ENCODE measurements around the gene INPP5B. TPM values are rescaled to one million over a fixed set of nuclear protein-coding genes. Genes with fewer than 3 reads are reported as not detected.

The INPP5B gene
- total RNA-seq, 1 donor from 2014 or later: 21.2 TPM

DNA sequence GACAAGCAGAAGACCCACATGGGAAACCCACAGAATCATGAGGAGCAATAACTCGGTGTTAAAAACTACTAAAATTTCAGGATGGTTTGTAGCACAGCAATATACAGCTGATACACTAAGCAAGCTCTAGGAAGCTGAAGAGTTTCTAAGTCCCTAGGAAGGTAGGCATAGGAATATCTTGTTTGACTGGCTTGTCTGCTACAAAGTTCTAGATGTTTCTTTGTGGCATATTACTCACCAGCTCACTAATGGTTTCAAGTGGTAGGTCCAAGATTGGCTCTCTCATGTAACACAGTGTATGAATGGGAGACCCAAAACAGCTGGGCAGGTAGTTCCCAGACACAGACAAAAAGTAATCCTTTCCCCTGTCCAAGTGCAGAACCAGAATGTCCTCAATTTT, 74.2 kb downstream of the INPP5B start:
- Mint-ChIP-seq H3K27ac (ENCODE audit: unreplicated experiment) (no peak overlapping the region), H3K4me3 (ENCODE audit: unreplicated experiment) (no peak overlapping the region), H3K4me1 (ENCODE audit: low read depth) (peaks cover 5% of the 10 kb centered on the region), H3K27me3 (ENCODE audit: low read depth) (no peaks in the 10 kb centered on the region), H3K9me3 (ENCODE audit: low read depth) (no peaks in the 10 kb centered on the region), H3K36me3 (ENCODE audit: low read depth) (peaks cover 42% of the 10 kb centered on the region)
- TF ChIP-seq, protein P1, sequence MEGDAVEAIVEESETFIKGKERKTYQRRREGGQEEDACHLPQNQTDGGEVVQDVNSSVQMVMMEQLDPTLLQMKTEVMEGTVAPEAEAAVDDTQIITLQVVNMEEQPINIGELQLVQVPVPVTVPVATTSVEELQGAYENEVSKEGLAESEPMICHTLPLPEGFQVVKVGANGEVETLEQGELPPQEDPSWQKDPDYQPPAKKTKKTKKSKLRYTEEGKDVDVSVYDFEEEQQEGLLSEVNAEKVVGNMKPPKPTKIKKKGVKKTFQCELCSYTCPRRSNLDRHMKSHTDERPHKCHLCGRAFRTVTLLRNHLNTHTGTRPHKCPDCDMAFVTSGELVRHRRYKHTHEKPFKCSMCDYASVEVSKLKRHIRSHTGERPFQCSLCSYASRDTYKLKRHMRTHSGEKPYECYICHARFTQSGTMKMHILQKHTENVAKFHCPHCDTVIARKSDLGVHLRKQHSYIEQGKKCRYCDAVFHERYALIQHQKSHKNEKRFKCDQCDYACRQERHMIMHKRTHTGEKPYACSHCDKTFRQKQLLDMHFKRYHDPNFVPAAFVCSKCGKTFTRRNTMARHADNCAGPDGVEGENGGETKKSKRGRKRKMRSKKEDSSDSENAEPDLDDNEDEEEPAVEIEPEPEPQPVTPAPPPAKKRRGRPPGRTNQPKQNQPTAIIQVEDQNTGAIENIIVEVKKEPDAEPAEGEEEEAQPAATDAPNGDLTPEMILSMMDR (IDR thresholded peaks at IDR 0.05): no peak
- no peak for DNase-seq (ENCODE audit: low spot score)

DNA sequence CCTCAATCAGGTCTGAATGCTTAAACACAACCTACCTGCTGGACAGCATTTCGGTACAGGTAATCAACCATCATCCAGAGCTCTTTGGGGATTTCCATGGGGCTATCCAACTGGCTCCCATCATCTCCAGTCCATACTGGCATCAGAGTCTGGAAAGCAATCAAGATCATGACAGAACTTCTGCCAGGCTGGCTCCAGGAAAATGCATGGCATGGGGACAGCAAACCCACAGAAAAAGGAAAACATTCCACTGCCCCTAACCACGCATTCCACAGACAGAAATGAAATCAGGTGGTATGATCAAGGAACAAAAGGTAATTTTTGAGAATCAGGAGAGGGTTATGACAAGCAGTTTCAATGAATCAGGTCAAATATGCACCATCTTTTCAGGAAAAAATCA, 78.4 kb downstream of the INPP5B start:
- Mint-ChIP-seq H3K4me3 (ENCODE audit: unreplicated experiment) (no peak overlapping the region), H3K27ac (ENCODE audit: unreplicated experiment) (peak overlapping the region; percentile 73), H3K4me1 (ENCODE audit: low read depth) (peaks cover 9% of the 10 kb centered on the region), H3K9me3 (ENCODE audit: low read depth) (no peaks in the 10 kb centered on the region), H3K36me3 (ENCODE audit: low read depth) (peaks cover 44% of the 10 kb centered on the region), H3K27me3 (ENCODE audit: low read depth) (no peaks in the 10 kb centered on the region)
- no peak for DNase-seq (ENCODE audit: low spot score)
- TF ChIP-seq, protein P1 (IDR thresholded peaks at IDR 0.05): no peak

DNA sequence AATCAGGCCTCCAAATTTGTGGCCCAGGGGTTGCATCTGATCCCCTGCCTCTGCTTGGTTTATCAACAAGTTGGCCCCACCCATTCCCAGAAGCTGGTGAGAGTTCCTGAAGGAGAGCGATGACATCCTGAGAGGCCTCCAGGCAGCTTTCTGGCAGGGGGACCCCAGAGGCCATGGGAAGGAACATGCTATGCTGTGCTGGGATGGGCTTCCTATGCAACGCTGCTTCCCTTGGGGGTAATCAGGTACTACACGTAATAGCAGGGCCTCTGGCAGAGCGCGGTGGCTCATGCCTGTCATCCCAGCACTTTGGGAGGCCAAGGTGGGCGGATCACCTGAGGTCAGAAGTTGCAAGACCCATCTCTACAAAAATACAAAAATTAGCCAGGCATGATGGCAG, 79.1 kb downstream of the INPP5B start:
- Mint-ChIP-seq H3K4me3 (ENCODE audit: unreplicated experiment) (no peak overlapping the region), H3K27ac (ENCODE audit: unreplicated experiment) (no peak overlapping the region), H3K4me1 (ENCODE audit: low read depth) (peaks cover 9% of the 10 kb centered on the region), H3K36me3 (ENCODE audit: low read depth) (peaks cover 39% of the 10 kb centered on the region), H3K9me3 (ENCODE audit: low read depth) (no peaks in the 10 kb centered on the region), H3K27me3 (ENCODE audit: low read depth) (no peaks in the 10 kb centered on the region)
- TF ChIP-seq, protein P1 (IDR thresholded peaks at IDR 0.05): no peak
- DNase-seq (ENCODE audit: low spot score): no peak

DNA sequence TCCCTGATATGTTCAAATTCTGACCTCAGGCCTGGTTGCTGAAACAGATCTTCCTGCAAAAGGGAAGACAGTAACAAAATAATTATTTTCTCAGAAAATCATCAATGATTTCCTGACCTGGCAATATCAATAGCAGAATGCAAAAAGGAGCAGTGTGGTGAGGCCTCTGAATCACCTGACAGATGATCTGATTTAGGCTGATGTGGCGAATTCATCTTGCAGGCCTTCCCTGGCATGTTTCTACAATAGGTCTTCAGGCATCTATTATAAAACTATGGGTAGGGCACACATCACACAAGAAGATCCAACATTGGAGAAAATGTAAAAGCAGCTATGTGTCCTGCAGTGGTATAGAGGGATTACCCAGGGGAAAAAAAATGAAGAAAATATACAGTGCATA, 80.4 kb downstream of the INPP5B start:
- peaks cover 37% of the 10 kb centered on the region for H3K36me3 Mint-ChIP-seq (ENCODE audit: low read depth)
- H3K27me3 Mint-ChIP-seq (ENCODE audit: low read depth): no peaks in the 10 kb centered on the region
- TF ChIP-seq, protein P1 (IDR thresholded peaks at IDR 0.05): no peak
- no peak overlapping the region for H3K27ac Mint-ChIP-seq (ENCODE audit: unreplicated experiment)
- DNase-seq (ENCODE audit: low spot score): no peak
- no peaks in the 10 kb centered on the region for H3K9me3 Mint-ChIP-seq (ENCODE audit: low read depth)
- no peak overlapping the region for H3K4me3 Mint-ChIP-seq (ENCODE audit: unreplicated experiment)
- peaks cover 9% of the 10 kb centered on the region for H3K4me1 Mint-ChIP-seq (ENCODE audit: low read depth)

DNA sequence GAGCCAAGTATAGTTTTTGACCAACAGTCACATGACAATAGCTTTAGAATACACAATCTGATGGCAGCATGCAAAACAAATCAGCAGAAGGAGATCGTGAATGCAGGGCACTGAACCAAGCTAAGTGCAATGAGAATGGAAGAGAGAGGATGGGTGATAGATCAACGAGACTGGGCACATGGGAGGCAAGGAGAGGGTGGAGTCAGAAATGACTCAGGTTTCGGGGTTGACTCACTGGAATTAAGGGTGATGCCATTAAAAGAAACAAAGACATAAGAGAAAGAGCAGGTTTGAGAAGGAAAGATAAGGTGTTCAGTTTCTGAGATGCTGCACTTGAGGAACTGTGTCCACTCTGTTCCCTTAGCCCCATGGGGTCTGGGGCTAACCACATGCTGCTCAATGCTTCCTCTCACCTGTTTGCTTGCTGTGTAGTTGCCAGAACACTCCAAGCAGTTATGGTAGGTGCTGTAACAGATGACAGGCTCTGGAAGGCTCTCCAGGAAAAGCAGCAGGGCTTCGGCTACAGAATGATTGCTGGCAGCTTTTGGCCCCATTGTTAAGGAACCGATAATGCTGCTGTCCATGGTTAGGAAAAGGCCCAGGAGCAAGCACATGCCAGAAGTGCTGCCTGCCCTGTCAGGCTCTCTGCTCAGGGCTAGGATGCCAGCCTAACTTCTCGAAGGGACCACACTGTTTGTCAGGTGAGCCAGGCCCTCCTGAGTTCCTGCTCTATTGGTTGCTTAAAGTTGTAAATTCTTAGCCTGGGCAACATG, 81.3 kb downstream of the INPP5B start:
- Mint-ChIP-seq H3K4me1 (ENCODE audit: low read depth) (peaks cover 11% of the 10 kb centered on the region), H3K36me3 (ENCODE audit: low read depth) (peaks cover 36% of the 10 kb centered on the region), H3K4me3 (ENCODE audit: unreplicated experiment) (no peak overlapping the region), H3K27ac (ENCODE audit: unreplicated experiment) (peak overlapping the region; percentile 49), H3K27me3 (ENCODE audit: low read depth) (no peaks in the 10 kb centered on the region), H3K9me3 (ENCODE audit: low read depth) (no peaks in the 10 kb centered on the region)
- no peak for DNase-seq (ENCODE audit: low spot score)
- TF ChIP-seq, protein P1 (IDR thresholded peaks at IDR 0.05): no peak

Measured in chondrocyte (in vitro differentiated cells).